HepG2 (cell line): ENCODE measurements around the gene NPHP4.

Source experiments
- CTCF ChIP-seq: sonication (generic); formaldehyde crosslinking; IDR thresholded peaks from 2 replicates; pipeline ENCODE4 v1.5.0; 2020; ENCODE audit warnings: mild to moderate bottlenecking, missing genetic modification reagents, moderate library complexity
- E2F5 ChIP-seq: sonication (generic); formaldehyde crosslinking; conservative IDR thresholded peaks from 2 replicates; pipeline ENCODE4 v1.4.0; 2020; ENCODE audit warnings: missing genetic modification reagents
- RAD21 ChIP-seq: fragments of 450-650 bp; formaldehyde crosslinking; IDR thresholded peaks from 2 replicates; pipeline ENCODE4 v1.5.0; 2020; ENCODE audit warnings: mild to moderate bottlenecking
- SP2 ChIP-seq: sonication (generic); formaldehyde crosslinking; IDR thresholded peaks from 2 replicates; pipeline ENCODE4 v1.5.1; 2020; ENCODE audit warnings: mild to moderate bottlenecking, missing genetic modification reagents
- ZNF549 ChIP-seq: sonication (generic); formaldehyde crosslinking; IDR thresholded peaks from 2 replicates; pipeline ENCODE4 v1.5.0; 2020; ENCODE audit warnings: missing genetic modification reagents

GRCh38 chr1:5973771-5974170, 18.5 kb downstream of the NPHP4 start:
- TF ChIP-seq CTCF (CRISPR knock-in tag): peak; percentile 28; the same call in 1 of the 2 replicates
- no peak for TF ChIP-seq RAD21 (CRISPR knock-in tag)
- TF ChIP-seq SP2 (CRISPR knock-in tag): no peak
- TF ChIP-seq E2F5 (CRISPR knock-in tag): no peak
- no peak for TF ChIP-seq ZNF549 (CRISPR knock-in tag)
